Smooth muscle cell of the umbilical artery (primary cell): ENCODE results near the gene DUSP6. TPM values are rescaled to one million over a fixed set of nuclear protein-coding genes. Genes with fewer than 3 reads are reported as not detected.

Source experiments
- total RNA-seq: library from RNA; depleted of rRNA; stranded (reverse); fragments of >200 nt; gene quantifications from 2 replicates; pipeline ENCODE4 v1.2.3, GENCODE V29; 2014

The DUSP6 gene
- 28.8 and 67.6 TPM in 2 replicates for total RNA-seq

DNA sequence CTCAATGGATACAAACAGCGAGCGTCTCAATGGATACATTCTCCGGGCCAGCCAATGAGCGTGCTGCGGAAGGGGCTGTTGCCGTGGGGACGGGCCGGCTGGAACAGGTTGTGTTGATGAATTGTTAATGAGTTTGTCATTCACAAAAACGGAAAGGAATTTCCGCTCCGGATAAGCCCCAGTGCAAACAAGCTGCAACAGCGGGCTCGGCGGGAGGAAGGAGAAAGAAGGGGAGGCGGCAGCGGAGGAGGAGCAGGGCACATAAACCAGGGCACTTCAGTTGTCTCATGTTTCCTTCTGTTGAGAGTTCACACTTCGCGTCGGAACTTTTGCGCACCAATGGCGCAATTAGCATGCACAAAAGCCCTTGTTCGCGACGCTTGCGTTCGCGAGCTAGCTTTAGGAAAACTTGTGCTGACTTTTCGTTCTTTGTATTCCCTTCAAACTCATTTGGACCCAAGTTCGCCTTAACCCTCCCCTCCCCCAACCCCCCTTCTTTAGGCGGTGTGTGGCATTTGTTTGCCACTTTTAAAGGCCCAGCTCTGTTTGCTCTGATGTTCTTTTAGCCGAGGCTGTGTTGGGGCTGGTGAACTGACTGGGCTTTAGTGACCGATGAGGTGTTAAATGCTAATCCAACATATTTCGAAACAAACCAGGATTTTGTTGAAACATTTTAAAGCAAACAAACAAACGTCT lies at the start of gene DUSP6:
TSS of gene DUSP6 (minus strand) at position 10 of the 696 bp plus-strand sequence. CDS start 462 bp downstream, outside the sequence.

Other genes with a start within 250 kb of the DUSP6 start
- 12.8 and 17.3 TPM in 2 replicates for gene GALNT4, start 172.3 kb upstream of the DUSP6 start, total RNA-seq
- 13.7 and 19.9 TPM in 2 replicates for gene POC1B, start 173.5 kb upstream of the DUSP6 start, total RNA-seq